Superior temporal gyrus (tissue), 1 donor: ENCODE measurements around the gene KCNH2.
A peak's percentile ranks its signal among the peaks of the same experiment; 100 is the strongest.

Experiments used
- DNase-seq: peaks from one replicate; pipeline ENCODE4 v3.0.0-alpha.2; 2016; ENCODE audit errors: extremely low spot score

The KCNH2 gene

DNA sequence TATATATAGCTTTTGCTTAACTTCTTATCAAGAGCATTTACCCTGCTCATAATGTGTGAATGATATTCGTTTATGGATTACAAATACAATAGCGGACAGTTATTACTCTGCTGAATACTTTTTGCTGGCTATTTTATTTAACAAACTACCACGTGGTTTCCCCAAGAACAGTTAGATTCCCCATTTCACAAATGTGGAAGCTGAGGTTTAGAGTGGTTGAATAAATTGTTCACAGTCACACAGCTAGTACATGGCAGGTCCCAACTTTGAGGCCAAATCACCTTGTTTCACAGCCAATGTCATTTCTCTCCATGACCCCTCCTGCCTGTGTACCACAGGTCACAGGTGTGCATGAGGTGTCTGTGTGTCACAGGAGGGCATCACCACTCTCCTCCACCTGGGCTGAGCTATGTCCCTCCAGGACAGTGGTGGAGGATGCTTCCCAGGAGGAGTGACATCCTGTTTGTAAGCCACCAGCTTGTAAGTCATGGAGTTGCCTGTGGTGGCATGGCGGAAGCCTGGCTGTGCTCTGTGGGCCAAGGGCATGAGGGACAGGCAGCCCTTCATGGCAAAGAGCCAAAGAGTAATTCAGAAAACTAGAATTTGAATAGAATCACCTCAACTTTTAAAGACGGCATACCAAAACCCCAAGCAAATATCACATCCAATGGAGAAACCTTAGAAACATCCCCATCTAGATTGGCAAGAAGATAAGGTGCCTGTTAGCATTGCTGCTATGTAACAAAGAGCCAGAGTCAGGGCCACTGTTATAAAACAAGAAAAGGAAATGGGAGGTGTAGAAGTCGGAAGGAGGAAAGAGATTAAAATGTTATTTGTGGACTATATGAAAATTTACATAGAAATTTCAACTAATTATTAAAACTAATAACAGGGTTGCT is 73.9 kb downstream of the KCNH2 start:
- no peak for DNase-seq

DNA sequence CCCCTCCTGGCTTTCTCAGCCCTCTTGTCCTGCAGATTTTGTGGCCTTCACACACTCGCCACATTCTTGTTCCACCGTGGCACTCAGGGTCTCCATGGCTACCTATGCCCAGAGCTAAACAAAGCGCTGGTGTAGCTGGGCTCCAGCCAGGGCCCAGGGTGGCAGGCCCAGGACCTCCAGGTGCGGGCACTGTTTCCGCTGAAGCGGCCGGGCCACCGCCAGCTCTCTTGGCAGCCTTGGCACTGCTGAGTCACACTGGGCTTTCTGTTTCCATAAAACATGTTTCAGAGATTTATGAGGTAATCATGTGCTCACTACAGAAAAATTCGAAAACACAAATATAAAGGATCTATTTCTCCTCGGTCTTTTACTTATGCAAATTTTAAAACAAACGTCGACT is 74.5 kb downstream of the KCNH2 start:
- DNase-seq: peak; percentile 62

DNA sequence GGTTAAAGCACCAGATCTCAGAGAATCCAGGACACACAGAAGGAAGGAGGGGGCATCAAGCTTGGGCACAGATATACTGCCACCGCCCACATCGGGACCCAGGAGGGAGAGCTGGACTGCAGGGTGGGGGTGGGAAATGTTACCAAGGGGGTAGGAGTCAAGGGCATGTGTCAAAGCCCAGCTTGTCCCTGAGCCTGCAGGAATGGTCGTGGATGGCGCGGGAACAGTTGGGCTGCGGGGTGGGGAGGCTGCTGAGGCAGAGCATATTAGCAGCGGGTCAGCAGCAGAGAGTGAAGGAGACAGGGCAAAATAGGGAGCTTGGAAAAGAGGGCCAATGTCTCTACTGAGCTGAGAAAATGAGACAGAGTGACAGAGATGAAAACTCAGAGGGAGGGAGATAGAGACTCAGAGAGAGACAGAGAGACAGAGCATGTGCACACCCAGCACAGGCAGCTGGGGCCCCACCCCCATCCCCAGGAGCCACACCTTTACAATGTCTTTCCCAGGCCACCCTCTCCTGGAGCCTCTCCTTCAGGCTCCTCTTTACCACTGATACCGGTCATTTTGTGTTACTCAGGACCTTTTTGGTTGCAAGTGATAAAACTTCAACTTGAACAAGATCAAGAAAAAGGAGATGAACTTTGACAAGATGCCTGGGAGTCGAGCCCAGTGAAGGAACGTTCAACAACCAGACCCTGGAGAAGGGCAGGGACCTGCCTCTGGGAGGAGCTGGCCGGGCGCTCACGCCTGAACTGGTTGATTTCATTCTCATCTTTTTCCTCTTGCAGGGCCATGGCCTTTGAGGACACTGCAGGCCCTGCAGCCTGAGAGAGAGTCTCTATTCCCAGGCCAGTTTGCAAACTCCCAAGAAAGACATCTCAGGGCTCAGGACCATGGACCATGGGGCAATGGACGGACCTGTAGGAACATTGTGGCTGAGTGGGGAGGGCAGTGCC is 75.8 kb downstream of the KCNH2 start:
- no peak for DNase-seq

DNA sequence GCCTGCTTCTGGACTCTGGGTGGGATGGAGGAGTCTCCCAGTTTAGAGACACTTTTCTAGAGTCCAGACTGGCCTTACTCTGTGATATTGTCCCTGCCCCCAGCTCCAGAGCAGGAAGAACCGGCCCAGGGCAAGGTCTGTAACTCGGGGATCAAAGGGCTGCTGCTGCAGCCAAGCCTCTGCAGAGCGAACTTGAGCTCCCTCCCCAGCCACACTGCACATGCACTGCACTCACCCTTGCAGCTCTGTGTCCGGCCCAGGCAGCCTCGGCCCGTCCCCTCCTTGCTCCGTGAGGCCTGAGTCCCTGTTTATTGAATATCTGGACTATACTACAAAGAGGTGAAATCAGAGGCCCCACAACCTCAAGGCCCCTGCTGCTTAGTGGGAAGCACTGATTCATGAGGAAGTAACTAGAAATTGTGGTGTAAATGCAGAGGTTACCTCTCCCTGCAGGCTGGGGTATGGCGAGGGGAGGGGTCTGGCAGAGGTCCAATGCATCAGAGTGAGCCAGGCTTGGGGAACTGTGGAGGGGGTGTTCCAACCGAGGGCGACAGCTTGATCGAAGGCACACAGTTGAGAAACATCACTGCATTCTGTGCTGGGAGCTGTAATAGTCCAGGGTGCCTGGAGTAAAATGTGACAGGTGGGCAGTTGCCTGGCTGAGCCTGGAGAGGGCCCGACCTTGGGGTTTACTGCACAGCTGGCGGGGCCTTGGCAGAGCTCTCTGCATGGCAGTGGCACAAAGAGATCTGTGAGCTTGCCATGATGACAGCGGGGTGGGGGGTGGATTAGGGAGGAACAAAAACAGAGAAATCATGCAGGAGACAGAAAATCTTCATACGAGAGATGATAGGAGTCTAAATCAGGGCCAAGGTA is 76.7 kb downstream of the KCNH2 start:
- DNase-seq: peak; percentile 26

DNA sequence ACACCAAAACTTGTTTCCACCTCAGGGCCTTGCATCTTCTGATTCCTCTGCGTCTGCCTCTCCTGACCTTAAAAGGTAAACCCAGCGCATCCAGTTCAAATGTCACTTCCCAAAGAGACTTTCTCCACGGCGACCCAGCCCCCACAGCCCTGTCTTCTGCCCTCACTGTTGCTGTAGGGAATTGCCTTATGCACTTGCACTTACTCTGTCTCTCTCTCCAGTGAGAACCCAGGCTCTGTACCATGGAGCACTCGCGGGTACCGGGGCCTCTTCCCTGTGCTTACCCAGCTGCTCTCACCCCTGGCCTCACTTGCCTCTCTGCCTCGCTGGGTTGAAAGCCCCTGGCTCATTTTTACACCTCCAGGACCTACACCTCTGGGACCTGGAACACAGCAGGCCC is 77.4 kb downstream of the KCNH2 start:
- DNase-seq: no peak

DNA sequence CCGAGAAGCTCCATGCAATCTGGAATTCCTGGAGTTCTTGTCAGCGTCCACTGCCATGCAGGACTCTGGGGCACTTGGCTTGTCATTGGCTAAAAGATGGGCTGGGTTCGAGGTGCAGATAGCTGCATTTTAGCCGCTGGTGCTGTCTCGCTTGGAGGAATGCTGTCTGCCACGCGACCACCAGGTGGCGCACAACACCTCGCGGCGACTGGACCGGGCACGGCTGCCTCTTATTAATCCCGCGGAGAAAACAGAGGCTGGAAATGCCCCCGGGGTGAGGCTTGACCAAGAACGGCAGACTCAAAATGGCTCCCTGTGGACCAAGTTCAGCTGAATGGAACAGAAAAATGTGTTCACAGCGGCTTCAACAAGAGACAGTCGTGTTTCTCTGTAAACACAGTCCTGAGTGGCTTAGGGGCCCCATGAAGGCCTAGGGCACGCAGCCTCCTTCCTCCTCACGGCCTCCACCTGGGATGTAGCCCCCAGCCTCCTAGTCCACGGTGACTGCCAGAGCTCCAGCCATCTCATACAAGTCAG is 79.6 kb downstream of the KCNH2 start:
- peak; percentile 76 for DNase-seq

DNA sequence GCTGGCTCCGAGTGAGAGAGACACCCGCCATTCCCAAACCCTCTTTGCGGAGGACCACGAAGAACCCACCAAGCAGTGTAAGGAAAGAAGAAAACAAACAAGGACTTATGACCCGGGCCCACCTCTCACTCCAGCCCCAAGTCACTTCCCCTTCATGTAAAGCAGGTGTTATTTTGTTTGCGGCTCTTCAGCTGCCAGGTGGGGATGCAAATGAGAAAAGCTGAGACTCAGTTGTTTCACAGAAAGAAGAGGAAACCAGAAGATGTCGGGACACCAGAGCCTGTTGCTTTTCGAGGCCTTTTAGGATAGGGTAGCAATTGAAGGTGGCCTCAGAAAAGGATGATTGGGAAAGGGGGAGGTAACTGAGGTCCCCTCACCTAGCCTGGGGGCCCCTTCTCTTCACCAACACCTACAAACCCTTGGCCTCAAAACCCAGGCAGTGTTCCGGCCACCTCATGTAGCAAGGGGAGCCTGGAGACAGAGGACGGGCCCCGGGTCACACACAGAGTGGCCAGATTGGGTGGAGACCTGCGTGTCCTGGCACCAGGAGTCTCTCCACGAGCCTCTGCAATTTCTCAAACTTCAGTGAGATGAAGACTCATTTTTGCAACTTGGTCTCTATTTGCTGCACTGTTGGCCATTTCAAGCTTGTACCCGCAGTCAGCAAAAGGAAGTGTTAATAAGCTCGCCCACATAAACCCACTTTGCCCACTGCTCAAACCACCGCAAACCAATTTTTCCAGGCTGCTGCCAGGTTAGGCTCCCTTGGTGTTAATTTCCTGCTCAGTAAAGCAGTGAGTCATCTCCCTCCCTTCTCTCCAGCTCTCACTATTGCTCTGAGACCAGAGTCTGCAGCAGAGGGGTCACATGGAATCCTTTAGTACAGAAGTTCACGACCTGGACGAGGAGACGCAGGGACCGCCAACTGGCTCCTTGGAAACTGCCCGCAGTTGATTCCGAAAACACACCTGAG is 80.3 kb downstream of the KCNH2 start:
- no peak for DNase-seq

DNA sequence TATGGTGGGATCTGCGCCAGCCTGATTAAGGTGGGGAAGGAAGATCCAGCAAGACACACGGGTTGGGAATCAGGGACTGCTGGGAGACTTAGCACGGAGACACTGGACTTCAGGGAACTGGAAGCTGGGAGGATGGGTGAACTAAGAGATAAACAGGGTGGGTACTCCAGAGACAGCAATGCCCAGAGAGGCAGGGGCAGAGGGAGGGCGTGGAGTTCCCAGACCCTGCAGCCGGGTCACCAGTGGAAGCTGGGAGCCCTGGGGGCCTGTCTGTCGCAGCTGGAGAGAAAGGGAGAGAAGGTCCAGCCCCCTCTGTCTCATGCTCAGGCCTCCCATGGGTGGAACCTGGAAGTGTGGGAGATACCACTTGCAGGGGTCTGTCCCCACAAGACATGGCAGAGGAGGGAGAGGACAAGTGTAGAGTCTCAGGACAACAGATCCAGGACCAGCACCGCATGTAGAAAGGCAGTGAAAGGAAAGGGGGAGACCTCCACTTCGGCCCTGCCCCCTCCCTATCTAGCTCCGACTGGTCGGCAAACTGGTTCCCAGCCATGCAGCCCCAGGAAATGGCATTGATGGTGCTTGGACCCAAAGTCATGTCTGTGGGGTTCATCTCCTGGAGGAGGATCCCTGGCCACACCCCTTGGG is 81.4 kb downstream of the KCNH2 start:
- no peak for DNase-seq

DNA sequence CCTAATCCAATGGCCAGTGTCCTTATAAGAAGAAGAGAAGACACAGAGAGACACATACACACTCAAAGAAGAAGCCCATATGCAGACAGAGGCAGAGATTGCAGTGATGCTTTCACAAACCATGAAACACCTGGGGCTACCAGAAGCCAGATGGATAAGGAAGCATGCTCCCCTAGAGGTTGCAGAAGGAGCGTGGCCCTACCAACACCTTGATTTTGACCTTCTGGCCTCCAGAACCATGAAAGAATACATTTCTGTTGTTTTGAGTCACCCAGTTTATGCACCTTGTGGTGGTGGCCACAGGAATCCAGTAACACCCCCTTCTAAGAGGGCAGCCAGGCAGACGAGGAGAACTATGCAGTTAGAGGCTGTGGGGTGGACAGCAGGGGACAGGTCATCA is 82.3 kb downstream of the KCNH2 start:
- no peak for DNase-seq
